G401 (cell line): ENCODE results near the gene NHLRC2. TPM values are rescaled to one million over a fixed set of nuclear protein-coding genes. Genes with fewer than 3 reads are reported as not detected.
"Not testable (repeated sequence)": the region's sequence is repeated elsewhere in the genome, so short reads cannot be mapped to it uniquely, and the experiment has no call there.

Experiments
- DNase-seq: peaks from one replicate; pipeline ENCODE4 v3.0.0-alpha.2; 2015; ENCODE audit warnings: low spot score
- in situ Hi-C: cut with HindIII; loops from 2 replicates; pipeline ENCODE4 v1.10.0; 2016; ENCODE audit warnings: low sequenced_read_pairs, mixed read lengths
- total RNA-seq: library from RNA; depleted of rRNA; stranded (reverse); fragments of >200 nt; shearing (Covaris generic); gene quantifications from 2 replicates; pipeline ENCODE4 v1.2.3, GENCODE V29; 2014

NHLRC2 gene
- total RNA-seq, 1 experiment from 2014 or later = 12.3 TPM

DNA sequence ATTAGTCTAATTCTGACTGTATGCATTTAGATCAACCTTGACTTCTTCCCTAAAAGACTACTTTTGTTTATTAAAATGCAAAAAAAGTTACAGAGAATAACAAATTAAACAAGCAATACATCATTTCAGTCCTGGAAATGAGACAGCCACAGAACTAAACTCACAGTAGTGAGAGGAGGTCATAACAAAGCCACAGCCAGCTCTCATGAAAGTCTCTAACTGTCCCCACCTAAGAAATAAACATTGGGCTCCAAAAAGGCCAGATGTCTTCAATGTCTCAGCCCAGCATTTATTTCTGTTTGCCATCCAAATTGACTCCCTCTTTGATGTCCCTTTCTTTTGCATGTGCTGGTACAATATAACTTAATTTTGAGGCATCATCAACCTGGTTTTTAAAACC, 74.4 kb downstream of the NHLRC2 start:
- DNase-seq = no peak
- in situ Hi-C loops = no loop called here

DNA sequence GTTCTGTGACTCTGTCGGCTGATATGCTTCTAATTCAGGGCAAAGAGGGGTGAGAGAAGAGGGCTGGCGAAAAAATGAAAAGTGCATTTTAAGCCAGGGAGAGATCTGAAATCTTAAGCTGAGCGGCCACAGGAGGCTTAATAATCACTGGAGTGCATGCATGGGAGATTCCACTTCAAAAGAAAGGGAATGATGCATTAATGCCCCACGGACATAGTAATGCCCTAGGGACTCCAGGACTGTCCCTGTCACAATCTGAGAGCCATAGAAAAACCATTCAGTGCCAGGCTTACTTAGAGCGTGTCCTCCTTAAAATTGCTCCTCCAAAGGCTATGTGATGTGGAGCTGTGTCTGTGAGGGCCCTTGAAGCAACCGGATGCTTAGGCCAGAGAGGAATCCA, 75.1 kb downstream of the NHLRC2 start:
- in situ Hi-C loops = no loop called here
- DNase-seq = no peak

DNA sequence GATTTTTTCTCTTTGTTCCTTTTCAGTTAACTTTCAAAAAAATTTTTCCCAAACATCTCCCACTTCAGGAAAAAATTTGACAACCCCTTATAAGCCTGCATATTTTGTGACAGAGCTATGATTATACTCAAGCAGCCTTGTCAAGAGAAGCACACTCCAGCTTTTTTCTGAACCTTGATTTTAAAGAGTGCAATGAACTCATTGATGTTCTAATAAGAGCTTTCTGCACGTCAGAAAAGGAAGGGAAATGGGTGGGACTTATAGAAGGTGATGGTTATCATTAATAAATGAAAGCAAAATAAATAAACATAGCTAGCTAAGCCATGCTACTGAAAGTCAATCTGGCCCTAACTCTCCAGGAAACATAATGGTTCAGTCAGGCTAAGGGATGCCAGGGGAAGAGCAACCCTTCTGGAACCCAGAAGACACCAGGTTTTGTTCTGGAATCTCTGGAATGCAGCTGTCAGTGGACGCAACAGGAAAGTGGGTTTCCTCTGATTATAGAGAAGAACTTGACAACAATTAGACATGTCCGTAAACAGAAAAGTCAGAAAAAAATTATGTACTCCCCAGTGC, 76.1 kb downstream of the NHLRC2 start:
- in situ Hi-C loops = no loop called here
- no peak for DNase-seq

DNA sequence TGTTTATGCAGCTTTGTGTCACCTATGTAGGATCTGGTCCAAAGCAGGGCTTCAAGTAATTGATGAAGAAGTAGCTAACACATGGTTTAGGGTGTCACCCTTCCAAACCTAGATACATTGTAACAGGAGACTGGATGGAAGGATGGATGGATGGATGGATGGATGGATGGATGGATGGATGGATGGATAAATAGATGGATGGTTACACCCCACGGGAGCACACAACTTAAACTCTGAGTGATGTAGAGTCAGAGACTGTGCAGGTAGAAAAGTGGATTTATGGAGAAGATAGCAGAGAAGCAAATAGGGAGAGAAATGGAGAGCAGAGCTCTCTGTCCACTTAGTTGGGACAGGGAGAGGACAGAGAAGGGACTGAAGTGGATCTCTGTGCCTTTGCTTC, 78.4 kb downstream of the NHLRC2 start:
- in situ Hi-C loops = no loop called here
- no peak for DNase-seq

DNA sequence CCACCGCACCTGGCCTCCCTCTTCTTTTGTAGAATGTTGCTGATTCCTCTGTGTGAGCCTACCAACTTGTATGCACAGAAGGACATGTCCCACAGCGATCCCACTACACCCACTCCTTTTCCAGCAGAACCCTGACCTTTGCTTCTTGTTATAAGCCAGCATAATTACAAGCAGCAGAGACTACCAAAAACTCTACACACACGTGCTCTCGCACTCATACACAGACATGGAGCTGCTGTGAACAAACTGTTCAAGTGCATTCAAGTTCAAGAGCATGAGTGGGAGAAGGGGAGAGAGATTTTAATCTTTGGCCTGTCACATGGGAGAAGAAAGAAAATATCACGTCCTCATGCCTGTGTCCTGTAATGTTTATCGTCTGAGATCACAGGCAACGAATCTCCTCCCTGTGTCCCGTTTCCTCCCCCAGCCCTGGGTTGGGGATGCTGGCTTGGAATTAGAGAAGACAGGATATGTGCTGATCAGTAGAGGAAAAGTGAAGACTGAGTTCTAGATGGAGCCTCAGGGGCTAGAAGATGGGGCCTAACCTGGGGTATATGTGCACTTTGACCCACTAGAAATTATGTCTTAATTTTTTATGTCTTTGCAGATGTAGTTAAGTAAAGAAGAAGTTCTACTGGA, 79.6 kb downstream of the NHLRC2 start:
- DNase-seq = no peak

DNA sequence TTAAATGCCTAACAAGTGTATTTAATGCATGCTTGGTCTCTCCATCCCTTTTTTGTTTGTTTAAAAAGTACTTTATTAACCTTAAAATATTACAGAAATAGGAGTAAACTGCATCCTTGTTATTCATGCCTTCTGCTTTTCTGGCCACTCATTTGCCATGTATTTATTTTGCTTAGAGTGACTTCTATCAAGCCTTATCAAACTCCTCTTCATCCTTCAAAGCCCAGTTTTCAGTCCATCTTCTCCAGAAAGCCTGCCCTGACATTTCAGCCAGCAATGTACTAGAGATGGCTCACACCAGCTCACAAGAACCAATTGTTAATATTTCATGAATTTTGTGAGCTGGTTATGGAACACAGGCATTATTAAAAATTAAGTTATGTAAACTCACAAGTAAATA, 82.8 kb downstream of the NHLRC2 start:
- in situ Hi-C loops = no loop called here
- no peak for DNase-seq

More for the DNA sequence above, 79.6 kb downstream of the NHLRC2 start:
- in situ Hi-C loops = no loop called here

DNA sequence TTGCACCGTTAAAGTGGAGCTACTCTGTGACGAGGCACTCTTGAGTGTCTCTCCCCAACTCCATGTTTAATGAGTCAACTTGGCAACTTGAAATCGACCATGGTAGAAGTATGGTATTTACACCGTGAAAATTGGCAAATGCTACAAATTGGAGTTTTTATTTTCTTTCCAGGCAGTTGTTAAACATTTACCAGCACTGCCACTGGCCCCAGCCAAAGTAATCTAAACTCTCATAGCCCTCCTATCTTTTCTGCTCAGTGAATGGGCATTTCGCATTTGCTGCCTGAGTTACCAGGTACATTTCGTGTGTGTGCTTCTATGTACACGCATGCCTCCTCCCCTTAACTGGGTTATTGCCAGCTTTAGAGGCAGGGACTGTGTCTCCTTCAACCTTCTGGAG, 83.3 kb downstream of the NHLRC2 start:
- in situ Hi-C loops = no loop called here
- no peak for DNase-seq

DNA sequence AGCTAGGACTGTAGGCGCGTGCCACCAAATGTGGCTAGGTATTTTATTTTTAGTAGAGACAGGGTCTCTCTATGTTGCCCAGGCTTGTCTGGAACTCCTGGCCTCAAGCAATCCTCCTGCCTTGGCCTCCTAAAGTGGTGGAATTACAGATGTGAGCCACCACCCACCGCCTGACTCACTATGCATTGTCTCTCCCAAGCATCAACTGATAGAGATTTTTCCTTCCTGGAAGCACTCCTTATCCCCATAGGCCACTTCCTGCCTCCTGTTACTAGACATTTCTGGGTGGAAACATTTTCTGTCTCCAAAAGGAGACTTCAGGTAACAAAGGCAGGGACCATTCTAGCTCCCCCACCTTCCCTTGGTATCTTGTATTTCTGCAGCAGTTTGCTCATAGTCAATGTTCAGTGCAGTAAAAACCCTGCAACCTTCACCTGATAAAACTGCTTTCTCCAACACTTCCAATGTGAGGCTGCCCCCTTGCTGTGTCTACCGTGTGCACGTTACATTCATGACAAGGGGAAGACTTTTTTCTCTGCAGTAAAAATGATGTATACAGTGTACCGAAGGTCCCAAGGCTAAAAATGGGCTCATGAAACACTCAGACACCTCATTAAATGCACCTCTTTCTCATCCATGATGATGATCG, 84.9 kb downstream of the NHLRC2 start:
- in situ Hi-C loops = no loop called here
- no peak for DNase-seq

DNA sequence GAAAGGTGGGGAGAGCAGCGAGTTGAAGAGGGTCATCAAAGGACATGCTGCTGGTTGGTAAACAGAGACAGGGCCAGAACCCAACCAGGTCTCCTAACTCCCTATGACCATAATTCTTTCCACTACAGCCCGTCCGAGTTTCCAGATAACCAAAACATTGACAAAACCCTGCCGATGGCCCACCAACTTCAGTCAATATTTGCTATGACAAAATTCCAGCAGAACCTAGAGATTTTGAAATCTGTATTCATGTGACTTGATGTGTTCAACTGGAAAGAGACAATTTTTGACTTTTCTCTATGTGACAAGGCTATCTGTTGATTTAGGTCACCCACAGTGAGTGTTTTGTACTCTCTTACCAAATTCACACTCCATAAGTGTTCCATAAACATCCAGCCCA, 86.7 kb downstream of the NHLRC2 start:
- in situ Hi-C loops = no loop called here
- DNase-seq = no peak

DNA sequence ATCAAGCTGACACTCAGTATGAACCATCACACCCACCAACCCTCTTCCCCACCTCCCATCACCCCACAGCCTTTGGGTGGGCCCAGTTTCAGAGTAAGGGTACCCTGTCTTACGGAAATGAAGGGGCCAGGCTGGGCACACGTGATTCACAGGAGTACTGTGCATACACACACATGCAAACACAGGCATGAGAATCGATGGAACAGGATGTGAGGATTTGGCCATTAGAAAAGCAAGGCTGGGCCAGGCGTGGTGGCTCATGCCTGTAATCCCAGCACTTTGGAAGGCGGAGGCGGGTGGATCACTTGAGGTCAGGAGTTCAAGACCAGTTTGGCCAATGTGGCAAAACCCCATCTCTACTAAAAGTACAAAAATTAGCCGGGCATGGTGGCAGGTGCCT, 88.7 kb downstream of the NHLRC2 start:
- in situ Hi-C loops, DNase-seq: not testable (repeated sequence)

DNA sequence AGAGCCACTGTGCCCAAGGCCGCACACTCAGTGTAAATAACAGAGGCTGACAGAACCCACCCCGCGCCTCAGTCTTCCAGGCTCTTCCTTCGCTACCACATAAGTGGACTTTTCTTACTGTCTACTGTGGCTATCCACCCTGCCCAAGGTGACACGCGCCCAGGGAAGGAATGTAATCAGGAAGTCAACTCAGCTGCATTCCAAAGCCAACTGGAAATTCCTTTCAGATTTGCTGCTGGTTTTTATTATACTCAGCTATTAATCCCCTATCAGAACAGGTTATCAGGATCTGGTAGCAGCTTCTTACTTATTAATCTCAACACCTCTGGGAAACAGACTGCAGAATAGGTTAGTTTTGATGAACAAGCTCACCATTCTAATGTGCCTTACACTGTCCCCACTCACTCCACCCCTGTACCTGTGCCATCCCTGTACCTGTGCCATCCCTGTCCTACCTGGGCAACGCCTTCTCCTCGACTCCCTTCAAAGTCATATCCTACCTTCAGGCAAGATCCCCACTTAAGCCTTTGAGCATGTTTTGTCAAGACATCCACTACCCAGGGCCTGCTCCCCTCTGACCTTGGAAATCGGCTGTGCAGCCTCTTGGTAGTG, 90.7 kb downstream of the NHLRC2 start:
- in situ Hi-C loops = no loop called here
- no peak for DNase-seq

DNA sequence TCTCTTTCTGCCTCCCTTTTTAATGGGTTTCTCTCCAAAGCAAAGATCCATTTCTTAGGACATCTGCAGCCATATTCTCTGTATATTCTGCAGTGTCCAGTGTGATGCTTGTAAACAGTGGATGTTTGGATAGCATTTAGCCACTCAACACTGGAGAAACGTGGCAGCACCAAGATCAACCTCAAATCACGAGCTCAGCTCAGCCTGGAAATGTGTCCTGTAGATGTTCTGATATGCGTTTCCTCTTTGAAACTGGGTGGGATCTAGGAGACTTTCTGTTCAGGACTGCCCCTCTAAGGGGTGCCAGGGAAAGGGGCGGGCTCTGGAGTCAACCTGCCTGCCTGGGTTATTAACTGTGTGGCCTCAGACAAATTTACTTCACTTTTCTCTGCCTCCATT, 91.2 kb downstream of the NHLRC2 start:
- in situ Hi-C loops = no loop called here

DNA sequence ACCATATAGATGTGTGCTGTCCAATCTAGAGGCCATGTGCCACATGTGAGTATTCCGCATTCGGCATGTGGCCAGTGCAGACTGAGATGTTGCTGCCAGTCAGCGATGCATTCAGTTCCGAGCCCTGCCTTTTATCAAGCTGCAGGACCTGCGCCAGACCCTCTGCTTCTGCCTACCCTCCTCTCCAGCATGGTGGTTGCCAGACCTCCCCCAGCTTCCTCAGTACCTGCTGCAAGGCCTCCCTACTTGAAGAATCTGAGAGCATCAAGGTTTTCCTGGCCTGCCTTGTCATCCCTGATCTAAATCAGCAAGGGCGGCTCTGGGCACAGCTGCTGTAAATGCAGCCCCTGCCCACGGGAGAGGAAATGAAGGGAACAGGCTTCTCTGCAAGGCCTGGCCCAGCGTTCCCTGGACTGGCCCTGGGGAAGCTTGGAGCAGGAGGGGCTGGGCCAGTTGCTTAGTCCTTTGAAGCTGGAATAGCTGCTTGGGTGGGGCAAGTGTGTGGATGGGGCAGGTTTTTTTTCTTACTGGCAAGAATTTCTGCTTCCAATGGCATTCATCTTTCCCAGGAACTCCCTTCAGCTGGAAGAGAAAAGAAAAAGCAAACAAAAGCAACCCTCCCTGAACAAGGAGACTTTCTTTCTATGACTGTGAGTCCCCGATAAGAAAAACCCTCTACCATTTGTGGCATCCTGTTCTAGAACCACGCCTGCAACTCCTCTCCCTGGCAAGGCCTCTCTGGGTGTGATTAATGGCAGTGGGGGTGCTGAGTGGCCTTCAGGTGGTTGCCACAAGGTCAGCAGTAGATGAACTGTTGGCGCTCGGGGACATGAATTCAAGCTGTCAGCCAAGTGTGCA, 93.0 kb downstream of the NHLRC2 start:
- in situ Hi-C loops = no loop called here
- DNase-seq = no peak

More for the DNA sequence above, 91.2 kb downstream of the NHLRC2 start:
- no peak for DNase-seq

DNA sequence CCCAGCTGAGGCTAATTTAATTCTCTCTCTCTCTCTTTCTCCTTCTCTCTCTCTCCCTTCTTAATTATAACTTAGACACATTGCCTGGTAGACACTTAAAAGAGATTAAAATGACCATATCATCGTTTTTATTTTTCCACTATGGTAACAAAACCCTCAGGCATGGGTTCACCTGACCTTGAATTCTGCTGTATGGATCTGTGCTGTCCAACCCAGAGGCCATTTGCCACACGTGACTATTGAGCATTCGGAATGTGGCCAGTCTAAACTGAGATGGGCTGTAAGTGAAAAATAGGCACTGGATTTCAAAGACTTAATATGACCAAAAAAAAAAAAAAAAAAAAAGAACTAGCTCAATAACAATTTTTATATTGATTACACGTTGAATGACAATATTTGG, 93.6 kb downstream of the NHLRC2 start:
- no peak for DNase-seq
- in situ Hi-C loops = no loop called here

DNA sequence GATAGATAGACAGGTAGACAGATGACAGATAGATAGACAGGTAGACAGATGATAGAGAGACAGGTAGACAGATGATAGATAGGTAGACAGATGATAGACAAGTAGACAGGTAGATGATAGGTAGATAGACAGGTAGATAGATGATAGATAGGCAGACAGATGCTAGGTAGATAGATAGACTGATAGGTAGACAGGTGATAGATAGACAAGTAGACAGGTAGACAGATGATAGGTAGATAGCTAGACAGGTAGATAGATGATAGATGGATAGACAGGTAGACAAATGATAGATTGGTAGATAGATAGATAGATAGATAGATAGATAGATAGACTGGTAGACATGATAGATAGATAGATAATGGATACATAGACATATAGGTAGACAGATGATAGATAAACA, 95.8 kb downstream of the NHLRC2 start:
- no peak for DNase-seq
- in situ Hi-C loops = no loop called here

DNA sequence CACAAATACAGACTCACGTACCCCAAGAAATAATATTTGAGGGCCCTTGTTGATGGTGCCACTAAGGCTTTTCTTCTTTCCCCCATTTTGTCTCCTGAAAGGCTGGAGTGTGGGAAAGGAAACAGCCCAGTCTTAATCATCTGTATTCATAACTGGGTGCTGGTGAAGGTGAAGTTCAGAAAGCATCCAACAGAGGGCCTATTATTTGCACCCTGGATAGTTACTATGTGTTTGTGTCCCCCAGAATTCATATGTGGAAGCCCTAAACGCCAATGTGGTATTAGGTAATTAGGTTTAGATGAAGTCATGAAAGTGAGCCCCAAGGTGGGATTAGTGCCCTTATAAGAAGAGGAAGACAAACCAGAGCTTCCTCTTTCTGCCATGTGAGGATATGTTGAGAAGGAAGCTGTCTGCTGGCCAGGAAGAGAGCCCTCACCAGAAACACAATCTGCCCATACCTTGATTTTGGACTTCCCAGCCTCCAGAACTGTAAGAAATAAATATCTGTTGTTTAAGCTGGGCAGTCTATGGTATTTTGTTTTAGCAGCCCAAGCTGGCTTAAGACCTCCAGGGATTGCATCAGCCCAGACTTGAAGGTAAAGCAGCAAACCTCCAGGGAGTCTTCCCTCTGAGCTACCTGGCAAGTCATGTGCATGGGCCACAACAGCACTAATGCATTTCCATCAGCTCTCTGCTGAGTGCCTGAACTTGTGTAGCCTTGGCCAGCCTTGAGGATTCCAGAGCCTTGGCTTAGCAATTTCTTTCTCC, 99.2 kb downstream of the NHLRC2 start:
- DNase-seq = no peak
- in situ Hi-C loops = no loop called here

DNA sequence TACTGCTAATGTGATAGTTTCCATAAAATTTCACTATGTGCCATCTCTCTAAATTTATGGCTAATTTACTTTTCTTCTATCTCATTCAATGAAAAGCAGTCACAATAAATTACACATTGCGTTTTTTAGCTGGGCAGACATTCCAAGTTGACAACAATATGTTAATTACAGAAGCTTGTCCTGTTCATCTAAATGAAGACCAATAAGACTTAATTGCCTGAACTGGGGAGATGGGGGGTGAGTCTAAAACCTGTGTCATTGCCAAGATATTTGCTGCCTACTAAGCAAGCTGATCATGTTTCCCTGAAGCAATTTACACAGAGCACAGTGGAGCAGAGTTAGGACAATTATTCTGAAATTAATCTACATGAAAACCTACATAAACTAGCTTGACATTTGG, 99.9 kb downstream of the NHLRC2 start:
- DNase-seq = no peak
- in situ Hi-C loops = no loop called here

DNA sequence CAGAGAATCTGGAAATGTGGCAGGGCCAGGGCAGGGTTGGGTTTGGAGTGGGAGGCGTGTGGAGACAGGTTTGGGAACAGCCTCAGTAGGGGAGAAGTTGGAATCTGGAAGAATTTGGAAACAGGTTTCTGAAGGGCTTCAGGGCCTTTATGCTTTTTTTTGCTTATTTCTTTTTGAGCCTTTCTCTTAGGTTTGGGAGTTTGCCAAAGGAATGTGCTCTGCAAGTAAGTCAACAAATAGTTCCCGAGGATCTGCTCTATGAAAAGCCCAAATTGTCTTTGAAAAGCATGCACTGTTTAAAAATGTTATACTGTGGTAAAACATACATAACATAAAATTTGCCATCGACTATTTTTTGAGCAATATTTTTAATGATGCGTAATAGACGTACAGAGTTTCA, 102.6 kb downstream of the NHLRC2 start:
- in situ Hi-C loops = no loop called here
- no peak for DNase-seq
